ENCODE data around the gene KIF2A. TPM values are rescaled to one million over a fixed set of nuclear protein-coding genes. Genes with fewer than 3 reads are reported as not detected.

Gene KIF2A
- total and polyA plus RNA-seq, 4 donors: 3.8 to 17.5 (median 6.8) TPM

DNA sequence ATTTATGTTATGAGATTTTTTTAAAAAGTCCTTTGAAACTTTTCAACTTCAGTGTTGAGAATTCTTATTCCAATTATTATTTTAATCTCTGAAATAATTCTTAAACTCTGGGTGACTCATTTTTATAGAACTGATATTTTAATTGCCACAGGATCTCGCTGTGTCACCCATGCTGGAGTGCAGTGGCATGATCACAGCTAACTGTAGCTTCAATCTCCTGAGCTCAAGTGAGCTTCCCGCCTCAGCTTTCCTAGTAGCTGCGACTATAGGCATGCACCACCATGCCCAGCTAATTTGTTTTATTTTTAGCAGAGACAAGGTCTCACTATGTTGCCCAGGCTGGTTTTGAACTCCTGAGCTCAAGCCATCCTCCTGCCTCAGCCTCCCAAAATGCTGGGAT is 56.7 kb downstream of the KIF2A start:
- Histone ChIP-seq H3K36me3 (ENCODE audit: control insufficient read depth in 4 of 4, insufficient read depth in 3 of 4, low read depth in 1 of 4, low read length in 3 of 4) (peaks cover 0 to 30% (median 14%) of the 10 kb centered on the region in 4 donors), H3K27me3 (ENCODE audit: control insufficient read depth in 4 of 4, insufficient read depth in 4 of 4, low read length in 3 of 4) (no peaks in the 10 kb centered on the region), H3K9ac (ENCODE audit: low read depth in 1 of 2, low read length in 2 of 2) (no peak overlapping the region), H3K9me3 (ENCODE audit: control insufficient read depth in 4 of 4, low read length in 3 of 4) (no peaks in the 10 kb centered on the region), H3K4me3 (ENCODE audit: low read depth in 1 of 3, low read length in 3 of 3) (no peak overlapping the region), H3K27ac (ENCODE audit: low read depth in 1 of 2, low read length in 2 of 2) (no peak overlapping the region), H3K4me1 (ENCODE audit: control insufficient read depth in 4 of 4, insufficient read depth in 4 of 4, low read length in 3 of 4) (no peaks in the 10 kb centered on the region)
- TF ChIP-seq SP1 (IDR thresholded peaks at IDR 0.05) (no peak), RXRA (IDR thresholded peaks at IDR 0.05) (no peak), JUND (IDR thresholded peaks at IDR 0.05) (no peak), EGR1 (IDR thresholded peaks at IDR 0.05; ENCODE audit: low read depth in 2 of 2) (no peak), GABPA (IDR thresholded peaks at IDR 0.05 in 1 of 2, conservative IDR thresholded peaks at IDR 0.05 in 1 of 2) (no peak), HNF4G (IDR thresholded peaks at IDR 0.05) (no peak), TAF1 (conservative IDR thresholded peaks at IDR 0.05) (no peak), RAD21 (IDR thresholded peaks at IDR 0.05) (no peak), HNF4A (conservative IDR thresholded peaks at IDR 0.05) (no peak)
- TF ChIP-seq, protein P1, sequence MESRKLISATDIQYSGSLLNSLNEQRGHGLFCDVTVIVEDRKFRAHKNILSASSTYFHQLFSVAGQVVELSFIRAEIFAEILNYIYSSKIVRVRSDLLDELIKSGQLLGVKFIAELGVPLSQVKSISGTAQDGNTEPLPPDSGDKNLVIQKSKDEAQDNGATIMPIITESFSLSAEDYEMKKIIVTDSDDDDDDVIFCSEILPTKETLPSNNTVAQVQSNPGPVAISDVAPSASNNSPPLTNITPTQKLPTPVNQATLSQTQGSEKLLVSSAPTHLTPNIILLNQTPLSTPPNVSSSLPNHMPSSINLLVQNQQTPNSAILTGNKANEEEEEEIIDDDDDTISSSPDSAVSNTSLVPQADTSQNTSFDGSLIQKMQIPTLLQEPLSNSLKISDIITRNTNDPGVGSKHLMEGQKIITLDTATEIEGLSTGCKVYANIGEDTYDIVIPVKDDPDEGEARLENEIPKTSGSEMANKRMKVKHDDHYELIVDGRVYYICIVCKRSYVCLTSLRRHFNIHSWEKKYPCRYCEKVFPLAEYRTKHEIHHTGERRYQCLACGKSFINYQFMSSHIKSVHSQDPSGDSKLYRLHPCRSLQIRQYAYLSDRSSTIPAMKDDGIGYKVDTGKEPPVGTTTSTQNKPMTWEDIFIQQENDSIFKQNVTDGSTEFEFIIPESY (IDR thresholded peaks at IDR 0.05): no peak
- 96% methylated on average over 3 of the region's 3 CpGs for WGBS
- no peak for DNase-seq (ENCODE audit: low spot score)

GRCh38 chr5:62369039-62369438 is 63.0 kb downstream of the KIF2A start:
- no peaks in the 10 kb centered on the region for H3K4me1 ChIP-seq (ENCODE audit: control insufficient read depth in 4 of 4, insufficient read depth in 4 of 4, low read length in 3 of 4)
- H3K36me3 ChIP-seq (ENCODE audit: control insufficient read depth in 4 of 4, insufficient read depth in 3 of 4, low read depth in 1 of 4, low read length in 3 of 4): peaks cover 0 to 22% (median 13%) of the 10 kb centered on the region in 4 donors
- 93% methylated on average over 2 of the region's 2 CpGs for WGBS

More at GRCh38 chr5:62369039-62369438, 63.0 kb downstream of the KIF2A start:
- no peak overlapping the region for H3K9ac ChIP-seq (ENCODE audit: low read depth in 1 of 2, low read length in 2 of 2)
- DNase-seq (ENCODE audit: low spot score): no peak
- H3K9me3 ChIP-seq (ENCODE audit: control insufficient read depth in 4 of 4, low read length in 3 of 4): no peaks in the 10 kb centered on the region
- H3K27me3 ChIP-seq (ENCODE audit: control insufficient read depth in 4 of 4, insufficient read depth in 4 of 4, low read length in 3 of 4): no peaks in the 10 kb centered on the region
- H3K4me3 ChIP-seq (ENCODE audit: low read depth in 1 of 3, low read length in 3 of 3): no peak overlapping the region
- H3K27ac ChIP-seq (ENCODE audit: low read depth in 1 of 2, low read length in 2 of 2): no peak overlapping the region
- TF ChIP-seq, protein P1 (IDR thresholded peaks at IDR 0.05): no peak
- TF ChIP-seq YY1 (IDR thresholded peaks at IDR 0.05) (no peak), TAF1 (conservative IDR thresholded peaks at IDR 0.05) (no peak), SP1 (IDR thresholded peaks at IDR 0.05) (no peak), RXRA (IDR thresholded peaks at IDR 0.05) (no peak), EGR1 (IDR thresholded peaks at IDR 0.05; ENCODE audit: low read depth in 2 of 2) (no peak), NR2F2 (IDR thresholded peaks at IDR 0.05) (no peak), RAD21 (IDR thresholded peaks at IDR 0.05) (no peak), REST (IDR thresholded peaks at IDR 0.05) (no peak), JUND (IDR thresholded peaks at IDR 0.05) (no peak), FOXA1 (IDR thresholded peaks at IDR 0.05) (no peak), FOXA2 (IDR thresholded peaks at IDR 0.05) (no peak), GABPA (IDR thresholded peaks at IDR 0.05 in 1 of 2, conservative IDR thresholded peaks at IDR 0.05 in 1 of 2) (no peak), HNF4G (IDR thresholded peaks at IDR 0.05) (no peak), HNF4A (conservative IDR thresholded peaks at IDR 0.05) (no peak)
- TF ChIP-seq, protein P2, sequence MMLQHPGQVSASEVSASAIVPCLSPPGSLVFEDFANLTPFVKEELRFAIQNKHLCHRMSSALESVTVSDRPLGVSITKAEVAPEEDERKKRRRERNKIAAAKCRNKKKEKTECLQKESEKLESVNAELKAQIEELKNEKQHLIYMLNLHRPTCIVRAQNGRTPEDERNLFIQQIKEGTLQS (IDR thresholded peaks at IDR 0.05): no peak
- TF ChIP-seq, protein P3, sequence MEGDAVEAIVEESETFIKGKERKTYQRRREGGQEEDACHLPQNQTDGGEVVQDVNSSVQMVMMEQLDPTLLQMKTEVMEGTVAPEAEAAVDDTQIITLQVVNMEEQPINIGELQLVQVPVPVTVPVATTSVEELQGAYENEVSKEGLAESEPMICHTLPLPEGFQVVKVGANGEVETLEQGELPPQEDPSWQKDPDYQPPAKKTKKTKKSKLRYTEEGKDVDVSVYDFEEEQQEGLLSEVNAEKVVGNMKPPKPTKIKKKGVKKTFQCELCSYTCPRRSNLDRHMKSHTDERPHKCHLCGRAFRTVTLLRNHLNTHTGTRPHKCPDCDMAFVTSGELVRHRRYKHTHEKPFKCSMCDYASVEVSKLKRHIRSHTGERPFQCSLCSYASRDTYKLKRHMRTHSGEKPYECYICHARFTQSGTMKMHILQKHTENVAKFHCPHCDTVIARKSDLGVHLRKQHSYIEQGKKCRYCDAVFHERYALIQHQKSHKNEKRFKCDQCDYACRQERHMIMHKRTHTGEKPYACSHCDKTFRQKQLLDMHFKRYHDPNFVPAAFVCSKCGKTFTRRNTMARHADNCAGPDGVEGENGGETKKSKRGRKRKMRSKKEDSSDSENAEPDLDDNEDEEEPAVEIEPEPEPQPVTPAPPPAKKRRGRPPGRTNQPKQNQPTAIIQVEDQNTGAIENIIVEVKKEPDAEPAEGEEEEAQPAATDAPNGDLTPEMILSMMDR (IDR thresholded peaks at IDR 0.05; ENCODE audit: low read depth, low read length, missing input control): no peak
- TF ChIP-seq, protein P4, sequence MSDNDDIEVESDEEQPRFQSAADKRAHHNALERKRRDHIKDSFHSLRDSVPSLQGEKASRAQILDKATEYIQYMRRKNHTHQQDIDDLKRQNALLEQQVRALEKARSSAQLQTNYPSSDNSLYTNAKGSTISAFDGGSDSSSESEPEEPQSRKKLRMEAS (IDR thresholded peaks at IDR 0.05): no peak

All from liver (tissue), 9 donors.